GM23338 (cell line): ENCODE measurements around the gene RHBDD2. TPM values are rescaled to one million over a fixed set of nuclear protein-coding genes. Genes with fewer than 3 reads are reported as not detected.

ENCODE experiments used
- ATAC-seq: fragments of 200-7000 bp; cut with Tn5 transposase; 3 replicates; pipeline ENCODE4 v1.9.1; 2020
- DNase-seq: peaks from one replicate; pipeline ENCODE4 v3.0.0-alpha.2; 2015; ENCODE audit warnings: low spot score
- H2AFZ ChIP-seq: fragments of 200-600 bp; sonication (generic); 2 replicates; pipeline ENCODE4 v1.8.0; 2016; ENCODE audit warnings: antibody characterized with exemption, mild to moderate bottlenecking, moderate library complexity
- H3F3A ChIP-seq: fragments of 200-600 bp; sonication (generic); replicated peaks from 2 replicates; pipeline ENCODE4 v1.8.0; 2017; ENCODE audit warnings: antibody characterized with exemption, mixed run types, low read depth
- H3K27ac ChIP-seq: fragments of 200-600 bp; sonication (generic); 2 replicates; pipeline ENCODE4 v1.6.1; 2016; ENCODE audit warnings: low read depth
- H3K27me3 ChIP-seq: fragments of 200-600 bp; sonication (generic); 2 replicates; pipeline ENCODE4 v1.8.0; 2016; ENCODE audit warnings: mild to moderate bottlenecking, mixed run types, moderate library complexity; ENCODE audit not compliant: insufficient read depth
- H3K36me3 ChIP-seq: fragments of 200-600 bp; sonication (generic); 2 replicates; pipeline ENCODE4 v1.8.0; 2016; ENCODE audit warnings: mild to moderate bottlenecking; ENCODE audit not compliant: insufficient read depth
- H3K4me1 ChIP-seq: fragments of 200-600 bp; sonication (generic); 2 replicates; pipeline ENCODE4 v1.8.0; 2016; ENCODE audit warnings: mild to moderate bottlenecking, moderate library complexity; ENCODE audit not compliant: insufficient read depth
- H3K4me2 ChIP-seq: fragments of 200-600 bp; sonication (generic); 2 replicates; pipeline ENCODE4 v1.7.1; 2017; ENCODE audit warnings: mixed run types
- H3K4me3 ChIP-seq: fragments of 200-600 bp; sonication (generic); 2 replicates; pipeline ENCODE4 v1.6.1; 2016; ENCODE audit warnings: mixed run types
- H3K79me2 ChIP-seq: fragments of 200-600 bp; sonication (generic); replicated peaks from 2 replicates; pipeline ENCODE4 v1.8.0; 2017; ENCODE audit warnings: mild to moderate bottlenecking; ENCODE audit not compliant: insufficient read depth
- H3K9me2 ChIP-seq: fragments of 200-600 bp; sonication (generic); 2 replicates; pipeline ENCODE4 v1.8.0; 2017; ENCODE audit not compliant: insufficient read depth
- H4K20me1 ChIP-seq: fragments of 200-600 bp; sonication (generic); replicated peaks from 2 replicates; pipeline ENCODE4 v1.8.0; 2017; ENCODE audit warnings: mild to moderate bottlenecking; ENCODE audit not compliant: insufficient read depth
- H3K27ac Mint-ChIP-seq: 2 replicates; pipeline ENCODE4 v1.8.0; 2020; ENCODE audit warnings: inconsistent platforms, mild to moderate bottlenecking, moderate library complexity, mixed read lengths
- H3K27me3 Mint-ChIP-seq: 3 replicates; pipeline ENCODE4 v1.8.0; 2022; ENCODE audit warnings: low read depth, mild to moderate bottlenecking, moderate library complexity, mixed read lengths, inconsistent platforms; ENCODE audit not compliant: insufficient read depth, poor library complexity
- H3K36me3 Mint-ChIP-seq: 3 replicates; pipeline ENCODE4 v1.8.0; 2021; ENCODE audit warnings: low read depth, mild to moderate bottlenecking, inconsistent platforms, moderate library complexity, mixed read lengths
- H3K4me1 Mint-ChIP-seq: 3 replicates; pipeline ENCODE4 v1.8.0; 2020; ENCODE audit warnings: mild to moderate bottlenecking, inconsistent platforms, mixed read lengths
- H3K4me3 Mint-ChIP-seq: 3 replicates; pipeline ENCODE4 v1.8.0; 2021; ENCODE audit warnings: moderate library complexity, mild to moderate bottlenecking, inconsistent platforms, mixed read lengths
- H3K9me3 Mint-ChIP-seq: 3 replicates; pipeline ENCODE4 v1.8.0; 2020; ENCODE audit warnings: moderate library complexity, mild to moderate bottlenecking, inconsistent platforms, mixed read lengths
- CREB1 ChIP-seq: fragments of 250-450 bp; sonication (Bioruptor Pico); IDR thresholded peaks from 2 replicates; pipeline ENCODE4 v1.5.0; 2020; ENCODE audit warnings: low read depth, mild to moderate bottlenecking, moderate library complexity
- EZH2 ChIP-seq: fragments of 200-600 bp; sonication (generic); IDR thresholded peaks from one replicate; pipeline ENCODE4 v1.8.0; 2017; ENCODE audit warnings: antibody characterized with exemption, mild to moderate bottlenecking, low read depth; ENCODE audit not compliant: unreplicated experiment
- EZH2phosphoT487 ChIP-seq: fragments of 200-600 bp; sonication (generic); IDR thresholded peaks from one replicate; pipeline ENCODE4 v1.8.1; 2018; ENCODE audit warnings: antibody characterized with exemption; ENCODE audit not compliant: unreplicated experiment
- JUNB ChIP-seq: IDR thresholded peaks from one replicate; pipeline ENCODE4 v1.6.1; 2016; ENCODE audit warnings: antibody characterized with exemption; ENCODE audit not compliant: unreplicated experiment
- NANOG ChIP-seq: IDR thresholded peaks from 2 replicates; pipeline ENCODE4 v1.6.1; 2016; ENCODE audit warnings: antibody characterized with exemption, borderline replicate concordance
- POLR2AphosphoS5 ChIP-seq: IDR thresholded peaks from 2 replicates; pipeline ENCODE4 v1.6.1; 2016; ENCODE audit warnings: antibody characterized with exemption, low read depth
- STAT1 ChIP-seq: IDR thresholded peaks from one replicate; pipeline ENCODE4 v1.6.1; 2016; ENCODE audit warnings: antibody characterized with exemption; ENCODE audit not compliant: unreplicated experiment
- ZNF114 ChIP-seq: fragments of 250-450 bp; sonication (Bioruptor Pico); IDR thresholded peaks from 2 replicates; pipeline ENCODE4 v1.5.0; 2020; ENCODE audit warnings: mild to moderate bottlenecking, moderate library complexity
- ZNF331 ChIP-seq: fragments of 250-450 bp; sonication (Bioruptor Pico); IDR thresholded peaks from 2 replicates; pipeline ENCODE4 v1.5.0; 2020; ENCODE audit warnings: low read depth, mild to moderate bottlenecking, moderate library complexity
- polyA plus RNA-seq: library from polyadenylated mRNA; unstranded; fragments of >200 nt; fragmentation: Nextera tagmentation; extraction: Ambion mirVana; gene quantifications from 2 replicates; pipeline ENCODE4 v1.2.1, GENCODE V29; 2016
- total RNA-seq: library from RNA; depleted of rRNA; stranded (reverse); fragments of >200 nt; shearing (Covaris generic); gene quantifications from 2 replicates; pipeline ENCODE4 v1.2.3, GENCODE V29; 2014
- TF ChIP-seq, protein P1 (sequence below): IDR thresholded peaks from 2 replicates; pipeline ENCODE4 v1.6.1; 2016; ENCODE audit warnings: antibody characterized with exemption
- TF ChIP-seq, protein P2 (sequence below), 2 experiments: fragments of 200-600 bp in 1 of 2; sonication (generic) in 1 of 2; conservative IDR thresholded peaks; 2 replicates each; pipeline versions ENCODE4 v1.5.1 to v1.6.1; 2016 to 2017; ENCODE audit warnings: antibody characterized with exemption in 2 of 2, low read depth in 2 of 2, mild to moderate bottlenecking in 2 of 2, moderate library complexity in 1 of 2
- TF ChIP-seq, protein P3 (sequence below): IDR thresholded peaks from one replicate; pipeline ENCODE4 v1.6.1; 2018; ENCODE audit warnings: antibody characterized with exemption; ENCODE audit not compliant: unreplicated experiment
- TF ChIP-seq, protein P4 (sequence below): fragments of 250-450 bp; sonication (Bioruptor Pico); IDR thresholded peaks from 2 replicates; pipeline ENCODE4 v1.5.0; 2020; ENCODE audit warnings: mild to moderate bottlenecking, moderate library complexity

The RHBDD2 gene
- total and polyA plus RNA-seq, 2 experiments from 2014 or later: 23.1 to 25.7 TPM

GRCh38 chr7:75861636-75862035 is 17.2 kb upstream of the RHBDD2 start:
- H3K27me3 Mint-ChIP-seq: peaks cover 3% of the 10 kb centered on the region
- H3K4me2 ChIP-seq: no peak overlapping the region
- no peaks in the 10 kb centered on the region for H3K27me3 ChIP-seq
- no peaks in the 10 kb centered on the region for H3K4me1 ChIP-seq
- ATAC-seq (no peak), DNase-seq (no peak)
- no peaks in the 10 kb centered on the region for H3K79me2 ChIP-seq
- TF ChIP-seq POLR2AphosphoS5: no peak
- TF ChIP-seq STAT1: no peak
- no peak for TF ChIP-seq ZNF114
- no peak for TF ChIP-seq NANOG
- TF ChIP-seq, protein P1, sequence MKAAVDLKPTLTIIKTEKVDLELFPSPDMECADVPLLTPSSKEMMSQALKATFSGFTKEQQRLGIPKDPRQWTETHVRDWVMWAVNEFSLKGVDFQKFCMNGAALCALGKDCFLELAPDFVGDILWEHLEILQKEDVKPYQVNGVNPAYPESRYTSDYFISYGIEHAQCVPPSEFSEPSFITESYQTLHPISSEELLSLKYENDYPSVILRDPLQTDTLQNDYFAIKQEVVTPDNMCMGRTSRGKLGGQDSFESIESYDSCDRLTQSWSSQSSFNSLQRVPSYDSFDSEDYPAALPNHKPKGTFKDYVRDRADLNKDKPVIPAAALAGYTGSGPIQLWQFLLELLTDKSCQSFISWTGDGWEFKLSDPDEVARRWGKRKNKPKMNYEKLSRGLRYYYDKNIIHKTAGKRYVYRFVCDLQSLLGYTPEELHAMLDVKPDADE: no peak
- TF ChIP-seq EZH2phosphoT487: no peak
- TF ChIP-seq CREB1 (CRISPR knock-in tag): no peak
- TF ChIP-seq, protein P2, sequence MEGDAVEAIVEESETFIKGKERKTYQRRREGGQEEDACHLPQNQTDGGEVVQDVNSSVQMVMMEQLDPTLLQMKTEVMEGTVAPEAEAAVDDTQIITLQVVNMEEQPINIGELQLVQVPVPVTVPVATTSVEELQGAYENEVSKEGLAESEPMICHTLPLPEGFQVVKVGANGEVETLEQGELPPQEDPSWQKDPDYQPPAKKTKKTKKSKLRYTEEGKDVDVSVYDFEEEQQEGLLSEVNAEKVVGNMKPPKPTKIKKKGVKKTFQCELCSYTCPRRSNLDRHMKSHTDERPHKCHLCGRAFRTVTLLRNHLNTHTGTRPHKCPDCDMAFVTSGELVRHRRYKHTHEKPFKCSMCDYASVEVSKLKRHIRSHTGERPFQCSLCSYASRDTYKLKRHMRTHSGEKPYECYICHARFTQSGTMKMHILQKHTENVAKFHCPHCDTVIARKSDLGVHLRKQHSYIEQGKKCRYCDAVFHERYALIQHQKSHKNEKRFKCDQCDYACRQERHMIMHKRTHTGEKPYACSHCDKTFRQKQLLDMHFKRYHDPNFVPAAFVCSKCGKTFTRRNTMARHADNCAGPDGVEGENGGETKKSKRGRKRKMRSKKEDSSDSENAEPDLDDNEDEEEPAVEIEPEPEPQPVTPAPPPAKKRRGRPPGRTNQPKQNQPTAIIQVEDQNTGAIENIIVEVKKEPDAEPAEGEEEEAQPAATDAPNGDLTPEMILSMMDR (conservative IDR thresholded peaks at IDR 0.05; ENCODE audit: low read depth in 2 of 2): no peak
- TF ChIP-seq, protein P3, sequence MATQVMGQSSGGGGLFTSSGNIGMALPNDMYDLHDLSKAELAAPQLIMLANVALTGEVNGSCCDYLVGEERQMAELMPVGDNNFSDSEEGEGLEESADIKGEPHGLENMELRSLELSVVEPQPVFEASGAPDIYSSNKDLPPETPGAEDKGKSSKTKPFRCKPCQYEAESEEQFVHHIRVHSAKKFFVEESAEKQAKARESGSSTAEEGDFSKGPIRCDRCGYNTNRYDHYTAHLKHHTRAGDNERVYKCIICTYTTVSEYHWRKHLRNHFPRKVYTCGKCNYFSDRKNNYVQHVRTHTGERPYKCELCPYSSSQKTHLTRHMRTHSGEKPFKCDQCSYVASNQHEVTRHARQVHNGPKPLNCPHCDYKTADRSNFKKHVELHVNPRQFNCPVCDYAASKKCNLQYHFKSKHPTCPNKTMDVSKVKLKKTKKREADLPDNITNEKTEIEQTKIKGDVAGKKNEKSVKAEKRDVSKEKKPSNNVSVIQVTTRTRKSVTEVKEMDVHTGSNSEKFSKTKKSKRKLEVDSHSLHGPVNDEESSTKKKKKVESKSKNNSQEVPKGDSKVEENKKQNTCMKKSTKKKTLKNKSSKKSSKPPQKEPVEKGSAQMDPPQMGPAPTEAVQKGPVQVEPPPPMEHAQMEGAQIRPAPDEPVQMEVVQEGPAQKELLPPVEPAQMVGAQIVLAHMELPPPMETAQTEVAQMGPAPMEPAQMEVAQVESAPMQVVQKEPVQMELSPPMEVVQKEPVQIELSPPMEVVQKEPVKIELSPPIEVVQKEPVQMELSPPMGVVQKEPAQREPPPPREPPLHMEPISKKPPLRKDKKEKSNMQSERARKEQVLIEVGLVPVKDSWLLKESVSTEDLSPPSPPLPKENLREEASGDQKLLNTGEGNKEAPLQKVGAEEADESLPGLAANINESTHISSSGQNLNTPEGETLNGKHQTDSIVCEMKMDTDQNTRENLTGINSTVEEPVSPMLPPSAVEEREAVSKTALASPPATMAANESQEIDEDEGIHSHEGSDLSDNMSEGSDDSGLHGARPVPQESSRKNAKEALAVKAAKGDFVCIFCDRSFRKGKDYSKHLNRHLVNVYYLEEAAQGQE: no peak
- no peak for TF ChIP-seq EZH2
- TF ChIP-seq, protein P4, sequence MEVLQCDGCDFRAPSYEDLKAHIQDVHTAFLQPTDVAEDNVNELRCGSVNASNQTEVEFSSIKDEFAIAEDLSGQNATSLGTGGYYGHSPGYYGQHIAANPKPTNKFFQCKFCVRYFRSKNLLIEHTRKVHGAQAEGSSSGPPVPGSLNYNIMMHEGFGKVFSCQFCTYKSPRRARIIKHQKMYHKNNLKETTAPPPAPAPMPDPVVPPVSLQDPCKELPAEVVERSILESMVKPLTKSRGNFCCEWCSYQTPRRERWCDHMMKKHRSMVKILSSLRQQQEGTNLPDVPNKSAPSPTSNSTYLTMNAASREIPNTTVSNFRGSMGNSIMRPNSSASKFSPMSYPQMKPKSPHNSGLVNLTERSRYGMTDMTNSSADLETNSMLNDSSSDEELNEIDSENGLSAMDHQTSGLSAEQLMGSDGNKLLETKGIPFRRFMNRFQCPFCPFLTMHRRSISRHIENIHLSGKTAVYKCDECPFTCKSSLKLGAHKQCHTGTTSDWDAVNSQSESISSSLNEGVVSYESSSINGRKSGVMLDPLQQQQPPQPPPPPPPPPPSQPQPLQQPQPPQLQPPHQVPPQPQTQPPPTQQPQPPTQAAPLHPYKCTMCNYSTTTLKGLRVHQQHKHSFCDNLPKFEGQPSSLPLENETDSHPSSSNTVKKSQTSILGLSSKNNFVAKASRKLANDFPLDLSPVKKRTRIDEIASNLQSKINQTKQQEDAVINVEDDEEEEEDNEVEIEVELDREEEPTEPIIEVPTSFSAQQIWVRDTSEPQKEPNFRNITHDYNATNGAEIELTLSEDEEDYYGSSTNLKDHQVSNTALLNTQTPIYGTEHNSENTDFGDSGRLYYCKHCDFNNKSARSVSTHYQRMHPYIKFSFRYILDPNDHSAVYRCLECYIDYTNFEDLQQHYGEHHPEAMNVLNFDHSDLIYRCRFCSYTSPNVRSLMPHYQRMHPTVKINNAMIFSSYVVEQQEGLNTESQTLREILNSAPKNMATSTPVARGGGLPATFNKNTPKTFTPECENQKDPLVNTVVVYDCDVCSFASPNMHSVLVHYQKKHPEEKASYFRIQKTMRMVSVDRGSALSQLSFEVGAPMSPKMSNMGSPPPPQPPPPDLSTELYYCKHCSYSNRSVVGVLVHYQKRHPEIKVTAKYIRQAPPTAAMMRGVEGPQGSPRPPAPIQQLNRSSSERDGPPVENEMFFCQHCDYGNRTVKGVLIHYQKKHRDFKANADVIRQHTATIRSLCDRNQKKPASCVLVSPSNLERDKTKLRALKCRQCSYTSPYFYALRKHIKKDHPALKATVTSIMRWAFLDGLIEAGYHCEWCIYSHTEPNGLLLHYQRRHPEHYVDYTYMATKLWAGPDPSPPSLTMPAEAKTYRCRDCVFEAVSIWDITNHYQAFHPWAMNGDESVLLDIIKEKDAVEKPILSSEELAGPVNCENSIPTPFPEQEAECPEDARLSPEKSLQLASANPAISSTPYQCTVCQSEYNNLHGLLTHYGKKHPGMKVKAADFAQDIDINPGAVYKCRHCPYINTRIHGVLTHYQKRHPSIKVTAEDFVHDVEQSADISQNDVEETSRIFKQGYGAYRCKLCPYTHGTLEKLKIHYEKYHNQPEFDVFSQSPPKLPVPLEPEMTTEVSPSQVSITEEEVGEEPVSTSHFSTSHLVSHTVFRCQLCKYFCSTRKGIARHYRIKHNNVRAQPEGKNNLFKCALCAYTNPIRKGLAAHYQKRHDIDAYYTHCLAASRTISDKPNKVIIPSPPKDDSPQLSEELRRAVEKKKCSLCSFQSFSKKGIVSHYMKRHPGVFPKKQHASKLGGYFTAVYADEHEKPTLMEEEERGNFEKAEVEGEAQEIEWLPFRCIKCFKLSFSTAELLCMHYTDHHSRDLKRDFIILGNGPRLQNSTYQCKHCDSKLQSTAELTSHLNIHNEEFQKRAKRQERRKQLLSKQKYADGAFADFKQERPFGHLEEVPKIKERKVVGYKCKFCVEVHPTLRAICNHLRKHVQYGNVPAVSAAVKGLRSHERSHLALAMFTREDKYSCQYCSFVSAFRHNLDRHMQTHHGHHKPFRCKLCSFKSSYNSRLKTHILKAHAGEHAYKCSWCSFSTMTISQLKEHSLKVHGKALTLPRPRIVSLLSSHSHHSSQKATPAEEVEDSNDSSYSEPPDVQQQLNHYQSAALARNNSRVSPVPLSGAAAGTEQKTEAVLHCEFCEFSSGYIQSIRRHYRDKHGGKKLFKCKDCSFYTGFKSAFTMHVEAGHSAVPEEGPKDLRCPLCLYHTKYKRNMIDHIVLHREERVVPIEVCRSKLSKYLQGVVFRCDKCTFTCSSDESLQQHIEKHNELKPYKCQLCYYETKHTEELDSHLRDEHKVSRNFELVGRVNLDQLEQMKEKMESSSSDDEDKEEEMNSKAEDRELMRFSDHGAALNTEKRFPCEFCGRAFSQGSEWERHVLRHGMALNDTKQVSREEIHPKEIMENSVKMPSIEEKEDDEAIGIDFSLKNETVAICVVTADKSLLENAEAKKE (CRISPR knock-in tag): no peak
- no peak for TF ChIP-seq ZNF331
- TF ChIP-seq JUNB: no peak
- no peaks in the 10 kb centered on the region for H3F3A ChIP-seq
- no peaks in the 10 kb centered on the region for H3K9me3 Mint-ChIP-seq
- no peaks in the 10 kb centered on the region for H3K4me1 Mint-ChIP-seq
- no peaks in the 10 kb centered on the region for H3K36me3 Mint-ChIP-seq
- H3K27ac ChIP-seq: no peak overlapping the region
- H3K36me3 ChIP-seq: no peaks in the 10 kb centered on the region
- no peak overlapping the region for H3K4me3 Mint-ChIP-seq
- H2AFZ ChIP-seq: no peak overlapping the region
- H4K20me1 ChIP-seq: no peaks in the 10 kb centered on the region
- H3K27ac Mint-ChIP-seq: no peak overlapping the region
- no peak overlapping the region for H3K4me3 ChIP-seq
- no peaks in the 10 kb centered on the region for H3K9me2 ChIP-seq
